ENCODE data around the gene CEP164. TPM values are rescaled to one million over a fixed set of nuclear protein-coding genes. Genes with fewer than 3 reads are reported as not detected.

Gene CEP164
- total RNA-seq, 6 experiments from 2014 or later: 29.0 to 35.6 (median 33.0) TPM

GRCh38 chr11:117457031-117457785 is 129.6 kb downstream of the CEP164 start:
- no peak for DNase-seq
- no peak for TF ChIP-seq CTCF (IDR thresholded peaks at IDR 0.05)
- Mint-ChIP-seq H3K27me3 (ENCODE audit: insufficient read depth) (peaks cover 50% of the 10 kb centered on the region), H3K4me1 (ENCODE audit: low read depth) (no peaks in the 10 kb centered on the region), H3K9me3 (peaks cover 13% of the 10 kb centered on the region), H3K4me3 (no peak overlapping the region), H3K36me3 (ENCODE audit: low read depth) (peaks cover 8% of the 10 kb centered on the region), H3K27ac (no peak overlapping the region)

- H3K4me3 Mint-ChIP-seq: no peak overlapping the region
- H3K36me3 Mint-ChIP-seq (ENCODE audit: low read depth): peaks cover 8% of the 10 kb centered on the region
- H3K27me3 Mint-ChIP-seq (ENCODE audit: insufficient read depth): peaks cover 54% of the 10 kb centered on the region
- no peak for TF ChIP-seq CTCF (IDR thresholded peaks at IDR 0.05)
- H3K9me3 Mint-ChIP-seq: peaks cover 13% of the 10 kb centered on the region
- H3K4me1 Mint-ChIP-seq (ENCODE audit: low read depth): no peaks in the 10 kb centered on the region
- DNase-seq: no peak
- no peak overlapping the region for H3K27ac Mint-ChIP-seq
Measured at GRCh38 chr11:117457835-117458234, 130.2 kb downstream of the CEP164 start.

DNA sequence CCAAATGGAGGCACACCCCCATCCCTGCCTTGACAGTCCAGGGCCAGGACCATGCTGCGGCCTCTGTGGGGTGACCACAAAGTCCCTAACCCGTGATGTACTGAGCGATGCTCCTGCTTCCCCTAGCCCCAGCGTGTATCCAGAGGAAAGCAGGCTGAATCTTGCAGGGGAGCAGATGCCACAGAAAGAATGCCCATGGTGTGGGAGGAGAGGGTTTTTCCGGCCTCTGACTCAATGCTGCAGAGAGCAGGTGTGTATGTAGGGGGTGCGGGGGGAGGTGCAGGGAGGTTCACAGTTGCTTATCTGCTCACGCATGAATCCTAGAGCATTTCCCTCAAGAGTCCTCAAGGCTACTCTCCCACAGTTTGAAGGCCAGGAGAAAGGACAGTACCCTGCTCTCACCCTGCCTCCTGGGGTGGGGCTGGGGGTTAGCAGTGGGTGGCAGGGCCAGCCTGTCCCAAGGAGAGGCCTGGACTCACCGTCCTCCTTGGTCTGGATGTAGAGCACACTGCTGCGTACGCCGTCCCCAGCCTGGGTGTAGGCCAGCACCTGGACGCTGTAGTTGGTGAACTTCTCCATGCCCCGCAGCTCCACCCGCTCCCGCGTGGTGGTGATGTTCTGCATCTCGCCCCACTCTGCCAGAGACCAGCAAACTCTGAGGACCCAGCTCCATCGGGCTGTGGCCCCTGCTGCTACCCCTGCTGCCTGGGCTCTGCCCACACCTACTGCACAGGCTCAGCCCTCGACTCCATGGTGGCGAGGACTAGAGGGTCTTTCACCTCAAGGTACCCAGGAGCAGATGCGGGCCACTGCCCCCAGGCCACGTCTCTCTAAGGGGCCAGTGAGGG is 130.8 kb downstream of the CEP164 start:
- Mint-ChIP-seq H3K27me3 (ENCODE audit: insufficient read depth) (peaks cover 52% of the 10 kb centered on the region), H3K27ac (no peak overlapping the region), H3K9me3 (peaks cover 12% of the 10 kb centered on the region), H3K4me1 (ENCODE audit: low read depth) (no peaks in the 10 kb centered on the region), H3K36me3 (ENCODE audit: low read depth) (peaks cover 8% of the 10 kb centered on the region), H3K4me3 (no peak overlapping the region)
- TF ChIP-seq CTCF (IDR thresholded peaks at IDR 0.05): no peak
- DNase-seq: no peak

DNA sequence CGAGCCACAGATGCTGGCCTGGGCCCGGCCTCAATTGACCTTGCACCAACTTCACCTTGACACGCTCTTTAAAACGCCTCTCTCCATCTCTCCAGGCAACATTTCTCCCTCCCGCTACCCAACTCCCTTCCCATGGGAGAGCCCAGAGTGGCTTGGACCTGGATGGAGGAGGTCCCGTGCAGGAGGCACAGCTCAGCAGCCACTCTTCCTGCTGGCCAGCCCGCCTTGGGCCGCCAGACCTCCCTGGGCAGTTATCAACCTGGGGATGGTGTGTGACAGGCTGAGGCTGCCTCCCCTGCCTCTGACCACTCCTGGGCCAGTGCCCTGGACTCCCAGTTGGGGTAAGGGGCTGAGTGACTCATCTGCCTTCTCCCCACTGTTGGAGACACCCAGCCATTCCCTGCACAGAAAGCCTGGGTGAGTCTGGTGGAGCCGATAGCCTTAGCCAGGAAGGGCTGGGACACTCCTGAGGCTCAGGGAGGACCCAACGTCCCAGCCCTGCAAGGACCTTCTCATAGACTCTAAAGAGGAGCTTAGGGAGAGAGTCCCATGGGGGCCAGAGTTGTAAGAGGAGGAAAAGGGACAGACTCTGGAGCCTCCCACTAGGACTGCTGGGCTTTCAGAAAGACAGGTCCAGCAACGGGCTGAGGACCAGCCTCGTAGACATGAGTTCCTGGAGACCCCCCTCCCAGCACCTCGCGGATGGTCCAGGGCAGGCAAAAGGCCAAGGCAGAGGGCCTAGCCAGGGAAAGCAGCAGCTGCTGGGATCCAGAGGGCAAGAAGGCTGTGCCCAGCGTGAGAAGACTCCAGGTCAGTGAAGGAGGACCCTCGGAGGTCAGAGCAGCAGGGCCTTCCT is 131.7 kb downstream of the CEP164 start:
- Mint-ChIP-seq H3K9me3 (peaks cover 3% of the 10 kb centered on the region), H3K36me3 (ENCODE audit: low read depth) (peaks cover 1% of the 10 kb centered on the region), H3K27me3 (ENCODE audit: insufficient read depth) (peaks cover 50% of the 10 kb centered on the region), H3K4me3 (no peak overlapping the region), H3K4me1 (ENCODE audit: low read depth) (no peaks in the 10 kb centered on the region), H3K27ac (no peak overlapping the region)
- no peak for DNase-seq
- TF ChIP-seq CTCF (IDR thresholded peaks at IDR 0.05): no peak

GRCh38 chr11:117459979-117460300 is 132.3 kb downstream of the CEP164 start:
- H3K27me3 Mint-ChIP-seq (ENCODE audit: insufficient read depth): peaks cover 50% of the 10 kb centered on the region
- no peak overlapping the region for H3K27ac Mint-ChIP-seq
- DNase-seq: no peak

More at GRCh38 chr11:117459979-117460300, 132.3 kb downstream of the CEP164 start:
- no peak for TF ChIP-seq CTCF (IDR thresholded peaks at IDR 0.05)
- H3K36me3 Mint-ChIP-seq (ENCODE audit: low read depth): no peaks in the 10 kb centered on the region
- H3K4me1 Mint-ChIP-seq (ENCODE audit: low read depth): no peaks in the 10 kb centered on the region
- H3K9me3 Mint-ChIP-seq: no peaks in the 10 kb centered on the region
- no peak overlapping the region for H3K4me3 Mint-ChIP-seq

Data from HFFc6 (cell line).